ENCODE measurements around the gene FSTL5. TPM values are rescaled to one million over a fixed set of nuclear protein-coding genes. Genes with fewer than 3 reads are reported as not detected.

Gene FSTL5
- total and polyA plus RNA-seq, 9 of the 15 experiments (the other 6 are each of a cell fraction or from before 2014, with no cell fraction given), result 0.09 to 3.1 (median 0.50) TPM; not detected in 1

- in situ Hi-C loops (cut with MboI) (no loop called here), intact Hi-C loops (cut with micrococcal nuclease) (no loop called here)
- H3K4me2 ChIP-seq (ENCODE audit: insufficient read depth, low read length), result no peak overlapping the region
- no peak for FAIRE-seq
- no peaks in the 10 kb centered on the region for H3K27me3 ChIP-seq (ENCODE audit: control insufficient read depth in 2 of 2, insufficient read depth in 2 of 2, low read length in 2 of 2)
- no peak overlapping the region for H3K4me3 ChIP-seq
- no TSS peak for BruUV-seq (replicated peaks)
- H3K36me3 ChIP-seq (ENCODE audit: control insufficient read depth, insufficient read depth, low read length), result no peaks in the 10 kb centered on the region
- CTCF ChIA-PET (ENCODE audit: low intra/inter-chr PET ratio), result no interaction called here
- H3K9me1 ChIP-seq (ENCODE audit: control insufficient read depth, insufficient read depth, low read length), result no peaks in the 10 kb centered on the region
- H3K27ac ChIP-seq (ENCODE audit: extremely low read depth, low read depth, low read length), result no peak overlapping the region
- POLR2A ChIA-PET, result no interaction called here
- H3K9me3 ChIP-seq (replicated peaks; ENCODE audit: control insufficient read depth, insufficient read depth, low read depth, low read length), result no peaks in the 10 kb centered on the region
- no peak for ATAC-seq
- no peak for DNase-seq (ENCODE audit: extremely low read depth in 1 of 4, low spot score in 3 of 4)
- no peak overlapping the region for H3K9ac ChIP-seq (ENCODE audit: insufficient read depth in 1 of 2, low read depth in 2 of 2, low read length in 2 of 2)
- no peaks in the 10 kb centered on the region for H4K20me1 ChIP-seq (replicated peaks; ENCODE audit: control insufficient read depth, insufficient read depth, low read length)
- H3K4me1 ChIP-seq (replicated peaks in 1 of 2; ENCODE audit: control insufficient read depth in 2 of 2, insufficient read depth in 2 of 2, low read length in 2 of 2), result no peaks in the 10 kb centered on the region
- no peaks in the 10 kb centered on the region for H3K79me2 ChIP-seq (ENCODE audit: control insufficient read depth, insufficient read depth, low read length)
- no peak overlapping the region for H2AFZ ChIP-seq (ENCODE audit: low read depth, low read length)
- TF ChIP-seq COPS2 (conservative IDR thresholded peaks at IDR 0.05) (no peak), ZNF586 (CRISPR knock-in tag; conservative IDR thresholded peaks at IDR 0.05) (no peak), CTBP1 (IDR thresholded peaks at IDR 0.05; ENCODE audit: borderline replicate concordance) (no peak)
These were observed 349.9 kb downstream of the FSTL5 start for GRCh38 chr4:161813889-161814288.

- FAIRE-seq (no peak), DNase-seq (ENCODE audit: extremely low read depth in 1 of 4, low spot score in 3 of 4) (no peak)
- TF ChIP-seq ZNF75A (CRISPR knock-in tag; IDR thresholded peaks at IDR 0.05), result no peak
- TF ChIP-seq RFX1 (IDR thresholded peaks at IDR 0.05), result no peak
- TF ChIP-seq CXXC5 (CRISPR knock-in tag; IDR thresholded peaks at IDR 0.05), result no peak
- TF ChIP-seq LARP7 (IDR thresholded peaks at IDR 0.05), result no peak
- no peak for TF ChIP-seq HOMEZ (CRISPR knock-in tag; IDR thresholded peaks at IDR 0.05)
These were observed 350.4 kb downstream of the FSTL5 start for GRCh38 chr4:161813389-161813788.

More at GRCh38 chr4:161813389-161813788, 350.4 kb downstream of the FSTL5 start:
- BruUV-seq (replicated peaks), result no TSS peak
- Histone ChIP-seq H3K4me1 (replicated peaks in 1 of 2; ENCODE audit: control insufficient read depth in 2 of 2, insufficient read depth in 2 of 2, low read length in 2 of 2) (no peaks in the 10 kb centered on the region), H3K9ac (ENCODE audit: insufficient read depth in 1 of 2, low read depth in 2 of 2, low read length in 2 of 2) (no peak overlapping the region), H3K4me2 (ENCODE audit: insufficient read depth, low read length) (no peak overlapping the region), H2AFZ (ENCODE audit: low read depth, low read length) (no peak overlapping the region), H3K9me3 (replicated peaks; ENCODE audit: control insufficient read depth, insufficient read depth, low read depth, low read length) (no peaks in the 10 kb centered on the region), H3K36me3 (ENCODE audit: control insufficient read depth, insufficient read depth, low read length) (no peaks in the 10 kb centered on the region), H3K9me1 (ENCODE audit: control insufficient read depth, insufficient read depth, low read length) (no peaks in the 10 kb centered on the region), H3K27ac (ENCODE audit: extremely low read depth, low read depth, low read length) (no peak overlapping the region), H3K79me2 (ENCODE audit: control insufficient read depth, insufficient read depth, low read length) (no peaks in the 10 kb centered on the region), H3K4me3 (no peak overlapping the region), H4K20me1 (replicated peaks; ENCODE audit: control insufficient read depth, insufficient read depth, low read length) (no peaks in the 10 kb centered on the region), H3K27me3 (ENCODE audit: control insufficient read depth in 2 of 2, insufficient read depth in 2 of 2, low read length in 2 of 2) (no peaks in the 10 kb centered on the region)
- WGBS (ENCODE audit: insufficient coverage, low coverage, missing lambda C conversion rate), result 10% methylated on average over 2 of the region's 5 CpGs
- ChIA-PET CTCF (ENCODE audit: low intra/inter-chr PET ratio) (no interaction called here), POLR2A (no interaction called here)
- intact Hi-C loops (cut with micrococcal nuclease) (no loop called here), in situ Hi-C loops (cut with MboI) (no loop called here)
- no peak for ATAC-seq
